OCI-LY3 (cell line): ENCODE measurements around the gene SPI1.

ENCODE experiments used
- CTCF ChIP-seq: fragments of 200-600, 300-600 bp; sonication (generic); IDR thresholded peaks from 2 replicates; pipeline ENCODE4 v1.5.1; 2014; ENCODE audit warnings: antibody characterized with exemption, low read length, low read depth
- EZH2phosphoT487 ChIP-seq: fragments of 200-600 bp; shearing (Covaris generic); IDR thresholded peaks from 2 replicates; pipeline ENCODE4 v1.6.1; 2018; ENCODE audit warnings: antibody characterized with exemption, mixed run types, low read depth

- TF ChIP-seq CTCF (no peak), EZH2phosphoT487 (no peak)
Observed at GRCh38 chr11:47378010-47378835, at the start of gene SPI1.
